B cell (primary cell): ENCODE results near the gene CORO2B. TPM values are rescaled to one million over a fixed set of nuclear protein-coding genes. Genes with fewer than 3 reads are reported as not detected.

Experiments used
- ATAC-seq: fragments of 200-7000 bp; cut with Tn5 transposase; one replicate; pipeline ENCODE4 v1.10.0; 2021; ENCODE audit warnings: low read depth, mild to moderate bottlenecking, moderate number of reproducible peaks, moderate library complexity
- CTCF ChIA-PET: fragments of 350-600 bp; sonication (Branson Sonifier 250); formaldehyde crosslinking; loops from one replicate; lab custom pipeline; 2021; ENCODE audit warnings: antibody characterized with exemption, inconsistent platforms; lab: Charles Lee
- POLR2A ChIA-PET: fragments of 350-600 bp; sonication (Branson Sonifier 250); formaldehyde crosslinking; loops from one replicate; lab custom pipeline; 2021; ENCODE audit warnings: antibody characterized with exemption; lab: Charles Lee
- DNase-seq: peaks from one replicate; pipeline ENCODE4 v3.0.0; 2013
- H2AFZ ChIP-seq: 2 replicates; pipeline ENCODE4 v1.6.1; 2012; ENCODE audit warnings: mild to moderate bottlenecking, low read depth, low read length; ENCODE audit not compliant: insufficient read depth, poor library complexity, severe bottlenecking
- H3K27ac ChIP-seq, 2 donors: 1 replicate in 1 of 2; 2 replicates in 1 of 2; pipeline ENCODE4 v1.5.1; 2012 to 2013; ENCODE audit warnings: low read length in 2 of 2, mild to moderate bottlenecking in 2 of 2, moderate library complexity in 1 of 2
- H3K27me3 ChIP-seq, 4 experiments: fragments of 200-600 bp in 1 of 4; sonication (generic) in 1 of 4; replicated peaks in 1 of 4; 1 replicate in 2 of 4; 2 replicates in 2 of 4; pipeline versions ENCODE4 v1.6.1 to v1.7.0; 2013 to 2016; ENCODE audit warnings: low read length in 3 of 4, mild to moderate bottlenecking in 2 of 4, mixed read lengths in 1 of 4, moderate library complexity in 1 of 4; ENCODE audit not compliant: insufficient read depth in 4 of 4, control insufficient read depth in 3 of 4; ENCODE audit errors: control extremely low read depth in 1 of 4
- H3K36me3 ChIP-seq, 2 experiments: replicated peaks in 1 of 2; 1 replicate in 1 of 2; 2 replicates in 1 of 2; pipeline versions ENCODE4 v1.6.1 to v1.7.1; 2013; ENCODE audit warnings: low read length in 1 of 2; ENCODE audit not compliant: insufficient read depth in 2 of 2, control insufficient read depth in 1 of 2; ENCODE audit errors: control extremely low read depth in 1 of 2, extremely low read depth in 1 of 2
- H3K4me1 ChIP-seq, 2 donors: fragments of 200-600 bp in 1 of 2; sonication (generic) in 1 of 2; 1 replicate in 1 of 2; 2 replicates in 1 of 2; pipeline versions ENCODE4 v1.5.1 to v1.6.1; 2013 to 2017; ENCODE audit warnings: low read length in 2 of 2; ENCODE audit not compliant: control insufficient read depth in 2 of 2, insufficient read depth in 2 of 2
- H3K4me2 ChIP-seq: replicated peaks from 2 replicates; pipeline ENCODE3; 2012; ENCODE audit warnings: mild to moderate bottlenecking, low read depth, low read length; ENCODE audit not compliant: poor library complexity, severe bottlenecking
- H3K4me3 ChIP-seq, 5 experiments: fragments of 200-600 bp in 1 of 5; sonication (generic) in 1 of 5; 1 replicate in 3 of 5; 2 replicates in 2 of 5; pipeline versions ENCODE4 v1.5.1 to v1.7.0; 2011 to 2016; ENCODE audit warnings: low read length in 4 of 5, mild to moderate bottlenecking in 4 of 5, low read depth in 2 of 5, control low read depth in 1 of 5, moderate library complexity in 1 of 5; ENCODE audit not compliant: insufficient read depth in 1 of 5; ENCODE audit errors: control extremely low read depth in 1 of 5, extremely low read depth in 1 of 5
- H3K79me2 ChIP-seq: fragments of 200-600 bp; sonication (generic); one replicate; pipeline ENCODE4 v1.6.0; 2016; ENCODE audit warnings: low read length; ENCODE audit not compliant: control insufficient read depth, insufficient read depth
- H3K9ac ChIP-seq: fragments of 200-600 bp; sonication (generic); 2 replicates; pipeline ENCODE4 v1.6.1; 2017; ENCODE audit warnings: mild to moderate bottlenecking, low read length, moderate library complexity
- H3K9me3 ChIP-seq, 3 donors: one replicate each; pipeline versions ENCODE4 v1.6.1 to v1.7.1; 2013; ENCODE audit warnings: low read length in 2 of 3; ENCODE audit not compliant: control insufficient read depth in 2 of 3, insufficient read depth in 1 of 3; ENCODE audit errors: control extremely low read depth in 1 of 3
- H4K20me1 ChIP-seq: 2 replicates; pipeline ENCODE4 v1.6.0; 2012; ENCODE audit warnings: mild to moderate bottlenecking, low read length; ENCODE audit not compliant: insufficient read depth, control insufficient read depth, poor library complexity, severe bottlenecking
- H3K27ac Mint-ChIP-seq: one replicate; pipeline ENCODE4 v1.8.0; 2021; ENCODE audit warnings: mixed read lengths
- H3K27me3 Mint-ChIP-seq: one replicate; pipeline ENCODE4 v1.8.0; 2021; ENCODE audit warnings: mixed read lengths
- H3K4me1 Mint-ChIP-seq: one replicate; pipeline ENCODE4 v1.8.0; 2021; ENCODE audit warnings: mixed read lengths
- H3K4me3 Mint-ChIP-seq: one replicate; pipeline ENCODE4 v1.8.0; 2021; ENCODE audit warnings: mixed read lengths
- H3K9me3 Mint-ChIP-seq: one replicate; pipeline ENCODE4 v1.8.0; 2022; ENCODE audit warnings: mixed read lengths; ENCODE audit not compliant: insufficient read depth
- CTCF ChIP-seq: fragments of 200-600 bp; IDR thresholded peaks from one replicate; pipeline ENCODE4 v1.8.0; 2022; ENCODE audit warnings: antibody characterized with exemption, mild to moderate bottlenecking
- EZH2 ChIP-seq: IDR thresholded peaks from 2 replicates; pipeline ENCODE4 v1.6.1; 2012; ENCODE audit warnings: borderline replicate concordance, low read depth, mild to moderate bottlenecking, moderate library complexity, low read length; ENCODE audit not compliant: insufficient read depth, poor library complexity, severe bottlenecking
- WGBS: methylation state at CpG from one replicate; pipeline ENCODE4 v1.1.5; 2013; ENCODE audit warnings: missing lambda C conversion rate; ENCODE audit not compliant: insufficient coverage; 5-methylcytosine and 5-hydroxymethylcytosine counted together
- intact Hi-C: fragments of 100-400 bp; cut with micrococcal nuclease; formaldehyde crosslinking; loops from one replicate; pipeline ENCODE4 v1.10.0; 2022
- polyA plus RNA-seq: library from polyadenylated mRNA; depleted of rRNA; stranded (reverse); fragments of >200 nt; gene quantifications from 2 replicates; pipeline ENCODE4 v1.2.3, GENCODE V29; 2012
- total RNA-seq, 2 donors: library from RNA; stranded (reverse); fragments of 120-200 nt in 1 of 2; gene quantifications; 1 replicate in 1 of 2; 2 replicates in 1 of 2; pipeline versions ENCODE4 v1.2.3 to v1.2.4, GENCODE V29; 2013 to 2022

CORO2B gene
- total and polyA plus RNA-seq, 2 donors (not counting 1 experiment from before 2014, with no cell fraction given), result 9.5 to 11.3 TPM

GRCh38 chr15:68561901-68562300 lies 16.9 kb upstream of the CORO2B start:
- Mint-ChIP-seq H3K9me3 (no peaks in the 10 kb centered on the region), H3K27me3 (peaks cover 32% of the 10 kb centered on the region), H3K4me3 (no peak overlapping the region), H3K27ac (no peak overlapping the region), H3K4me1 (peaks cover 23% of the 10 kb centered on the region)
- CTCF ChIA-PET, result interaction anchor here (1.5 to 5.9 kb wide), 7 partner anchors 10 to 314 kb away, joined by 3 to 178 read pairs (median 46); no protein-coding TSS in a partner anchor
- H3K27ac ChIP-seq, result no peak overlapping the region
- intact Hi-C loops, result no loop called here
- no peak for TF ChIP-seq CTCF
- no peak for TF ChIP-seq EZH2
- no peaks in the 10 kb centered on the region for H4K20me1 ChIP-seq
- no peaks in the 10 kb centered on the region for H3K9me3 ChIP-seq
- H3K4me1 ChIP-seq, result peaks cover 25 to 34% of the 10 kb centered on the region in 2 donors
- H3K4me3 ChIP-seq, result no peak overlapping the region
- 50% methylated on average over 2 of the region's 3 CpGs for WGBS
- no peak overlapping the region for H2AFZ ChIP-seq
- DNase-seq (no peak), ATAC-seq (no peak)
- peaks cover 0 to 28% (median 6%) of the 10 kb centered on the region in 4 experiments for H3K27me3 ChIP-seq
- POLR2A ChIA-PET, result no interaction called here
- H3K9ac ChIP-seq, result no peak overlapping the region
- H3K79me2 ChIP-seq, result no peaks in the 10 kb centered on the region
- no peaks in the 10 kb centered on the region for H3K36me3 ChIP-seq
- H3K4me2 ChIP-seq, result no peak overlapping the region

DNA sequence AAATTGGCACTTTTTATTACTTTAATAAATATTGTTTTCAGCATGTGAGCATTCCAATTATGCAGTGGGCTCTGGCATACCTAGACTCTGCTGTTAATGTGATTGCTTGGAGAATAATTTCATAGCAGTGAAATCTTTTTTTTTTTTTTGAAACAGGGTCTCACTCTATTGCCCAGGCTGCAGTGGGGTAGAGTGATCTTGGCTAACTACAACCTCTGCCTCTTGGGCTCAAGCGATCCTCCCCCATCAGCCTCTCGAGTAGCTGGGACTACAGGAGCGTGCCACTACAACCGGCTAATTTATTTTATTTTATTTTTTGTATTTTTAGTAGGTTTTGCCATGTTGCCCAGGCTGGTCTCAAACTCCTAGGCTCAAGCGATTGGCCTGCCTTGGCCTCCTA lies 14.6 kb upstream of the CORO2B start:
- Histone ChIP-seq H3K9me3 (no peaks in the 10 kb centered on the region), H3K9ac (no peak overlapping the region), H4K20me1 (no peaks in the 10 kb centered on the region), H3K27ac (no peak overlapping the region), H3K36me3 (no peaks in the 10 kb centered on the region), H3K4me3 (no peak overlapping the region), H2AFZ (no peak overlapping the region), H3K4me2 (no peak overlapping the region), H3K79me2 (no peaks in the 10 kb centered on the region), H3K27me3 (peaks cover 0 to 18% (median 6%) of the 10 kb centered on the region in 4 experiments), H3K4me1 (peaks cover 17 to 25% of the 10 kb centered on the region in 2 donors)
- intact Hi-C loops, result no loop called here
- no peak for TF ChIP-seq CTCF
- TF ChIP-seq EZH2, result no peak
- ATAC-seq (no peak), DNase-seq (no peak)
- H3K27ac Mint-ChIP-seq, result no peak overlapping the region
- H3K9me3 Mint-ChIP-seq, result no peaks in the 10 kb centered on the region
- no peak overlapping the region for H3K4me3 Mint-ChIP-seq
- WGBS, result 100% methylated on average over 1 of the region's 5 CpGs
- ChIA-PET CTCF (interaction anchor here (1.2 to 5.3 kb wide), 4 partner anchors 10 to 110 kb away, joined by 3 to 57 read pairs (median 6); no protein-coding TSS in a partner anchor), POLR2A (no interaction called here)
- peaks cover 23% of the 10 kb centered on the region for H3K27me3 Mint-ChIP-seq
- H3K4me1 Mint-ChIP-seq, result peaks cover 15% of the 10 kb centered on the region
